Epithelial cell of esophagus (primary cell): Measurements from ENCODE around the gene RCAN2.
"Not testable (repeated sequence)": the region's sequence is repeated elsewhere in the genome, so short reads cannot be mapped to it uniquely, and the experiment has no call there.

Experiments used
- DNase-seq: peaks from one replicate; pipeline ENCODE4 v3.0.0; 2010; ENCODE audit warnings: low read depth
- H3K4me3 ChIP-seq: 2 replicates; pipeline ENCODE4 v1.5.1; 2011; ENCODE audit warnings: mild to moderate bottlenecking, low read length, control low read depth
- CTCF ChIP-seq: IDR thresholded peaks from 2 replicates; pipeline ENCODE4 v1.5.1; 2011; ENCODE audit warnings: low read depth, mild to moderate bottlenecking, low read length, control low read depth, inconsistent platforms; ENCODE audit not compliant: insufficient read depth; ENCODE audit errors: missing control alignments

The RCAN2 gene

GRCh38 chr6:46407776-46408530 is 83.3 kb downstream of the RCAN2 start:
- H3K4me3 ChIP-seq = no peak overlapping the region
- DNase-seq = no peak

GRCh38 chr6:46407246-46407645 is 84.0 kb downstream of the RCAN2 start:
- H3K4me3 ChIP-seq = no peak overlapping the region
- no peak for DNase-seq
- TF ChIP-seq CTCF = no peak

More at GRCh38 chr6:46407776-46408530, 83.3 kb downstream of the RCAN2 start:
- TF ChIP-seq CTCF = no peak

- not testable (repeated sequence) for DNase-seq, H3K4me3 ChIP-seq
These were observed 85.5 kb downstream of the RCAN2 start for GRCh38 chr6:46405620-46406180.

GRCh38 chr6:46400898-46401297 is 90.4 kb downstream of the RCAN2 start:
- no peak for DNase-seq
- no peak for TF ChIP-seq CTCF
- no peak overlapping the region for H3K4me3 ChIP-seq

GRCh38 chr6:46395530-46395929 is 95.7 kb downstream of the RCAN2 start:
- TF ChIP-seq CTCF = no peak
- H3K4me3 ChIP-seq = no peak overlapping the region
- no peak for DNase-seq

- TF ChIP-seq CTCF = no peak
- no peak for DNase-seq
- H3K4me3 ChIP-seq = no peak overlapping the region
These were observed 97.3 kb downstream of the RCAN2 start for GRCh38 chr6:46393940-46394337.

GRCh38 chr6:46393161-46393939 is 97.9 kb downstream of the RCAN2 start:
- no peak overlapping the region for H3K4me3 ChIP-seq
- DNase-seq = no peak
- TF ChIP-seq CTCF = no peak
